ENCODE measurements around the gene A3GALT2. TPM values are rescaled to one million over a fixed set of nuclear protein-coding genes. Genes with fewer than 3 reads are reported as not detected.

A3GALT2 gene
- total and polyA plus RNA-seq, 4 donors = not detected

- no peak for DNase-seq (ENCODE audit: low spot score)
- 91% methylated on average over 7 of the region's 7 CpGs for WGBS
- TF ChIP-seq EGR1 (IDR thresholded peaks at IDR 0.05; ENCODE audit: low read depth in 2 of 2) = no peak
- TF ChIP-seq HNF4G (IDR thresholded peaks at IDR 0.05) = no peak
- no peak for TF ChIP-seq SP1 (IDR thresholded peaks at IDR 0.05)
- TF ChIP-seq GABPA (IDR thresholded peaks at IDR 0.05 in 1 of 2, conservative IDR thresholded peaks at IDR 0.05 in 1 of 2) = no peak
- TF ChIP-seq FOXA2 (IDR thresholded peaks at IDR 0.05) = no peak
- TF ChIP-seq RXRA (IDR thresholded peaks at IDR 0.05) = no peak
- TF ChIP-seq, protein P1, sequence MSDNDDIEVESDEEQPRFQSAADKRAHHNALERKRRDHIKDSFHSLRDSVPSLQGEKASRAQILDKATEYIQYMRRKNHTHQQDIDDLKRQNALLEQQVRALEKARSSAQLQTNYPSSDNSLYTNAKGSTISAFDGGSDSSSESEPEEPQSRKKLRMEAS (IDR thresholded peaks at IDR 0.05) = no peak
- TF ChIP-seq YY1 (IDR thresholded peaks at IDR 0.05) = no peak
- no peak for TF ChIP-seq REST (IDR thresholded peaks at IDR 0.05)
- no peak for TF ChIP-seq RAD21 (IDR thresholded peaks at IDR 0.05)
- TF ChIP-seq, protein P2, sequence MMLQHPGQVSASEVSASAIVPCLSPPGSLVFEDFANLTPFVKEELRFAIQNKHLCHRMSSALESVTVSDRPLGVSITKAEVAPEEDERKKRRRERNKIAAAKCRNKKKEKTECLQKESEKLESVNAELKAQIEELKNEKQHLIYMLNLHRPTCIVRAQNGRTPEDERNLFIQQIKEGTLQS (IDR thresholded peaks at IDR 0.05) = no peak
- TF ChIP-seq ZBTB33 (IDR thresholded peaks at IDR 0.05) = no peak
Observed at GRCh38 chr1:33311706-33312412, 9.0 kb downstream of the A3GALT2 start.

GRCh38 chr1:33310702-33311101, 10.2 kb downstream of the A3GALT2 start:
- Histone ChIP-seq H3K9ac (ENCODE audit: low read depth in 1 of 2, low read length in 2 of 2) (no peak overlapping the region), H3K4me1 (ENCODE audit: control insufficient read depth in 4 of 4, insufficient read depth in 4 of 4, low read length in 3 of 4) (peaks cover 0 to 6% (median 3%) of the 10 kb centered on the region in 4 donors), H3K27me3 (ENCODE audit: control insufficient read depth in 4 of 4, insufficient read depth in 4 of 4, low read length in 3 of 4) (no peaks in the 10 kb centered on the region), H3K36me3 (ENCODE audit: control insufficient read depth in 4 of 4, insufficient read depth in 3 of 4, low read depth in 1 of 4, low read length in 3 of 4) (no peaks in the 10 kb centered on the region), H3K9me3 (ENCODE audit: control insufficient read depth in 4 of 4, low read length in 3 of 4) (no peaks in the 10 kb centered on the region), H3K27ac (ENCODE audit: low read depth in 1 of 2, low read length in 2 of 2) (no peak overlapping the region), H3K4me3 (ENCODE audit: low read depth in 1 of 3, low read length in 3 of 3) (no peak overlapping the region)
- DNase-seq (ENCODE audit: low spot score) = no peak
- WGBS = 90% methylated on average over 8 of the region's 8 CpGs
- TF ChIP-seq GABPA (IDR thresholded peaks at IDR 0.05 in 1 of 2, conservative IDR thresholded peaks at IDR 0.05 in 1 of 2) = no peak
- TF ChIP-seq HNF4G (IDR thresholded peaks at IDR 0.05) = no peak
- no peak for TF ChIP-seq ZBTB33 (IDR thresholded peaks at IDR 0.05)
- TF ChIP-seq TAF1 (conservative IDR thresholded peaks at IDR 0.05) = no peak
- TF ChIP-seq RXRA (IDR thresholded peaks at IDR 0.05) = no peak
- no peak for TF ChIP-seq JUND (IDR thresholded peaks at IDR 0.05)
- no peak for TF ChIP-seq CTCF (IDR thresholded peaks at IDR 0.05; ENCODE audit: low read depth, low read length, missing input control)
- TF ChIP-seq REST (IDR thresholded peaks at IDR 0.05) = no peak
- TF ChIP-seq, protein P2 (IDR thresholded peaks at IDR 0.05) = no peak
- TF ChIP-seq EGR1 (IDR thresholded peaks at IDR 0.05; ENCODE audit: low read depth in 2 of 2) = no peak
- TF ChIP-seq HNF4A (conservative IDR thresholded peaks at IDR 0.05) = no peak

More at GRCh38 chr1:33311706-33312412, 9.0 kb downstream of the A3GALT2 start:
- no peaks in the 10 kb centered on the region for H3K27me3 ChIP-seq (ENCODE audit: control insufficient read depth in 4 of 4, insufficient read depth in 4 of 4, low read length in 3 of 4)
- no peaks in the 10 kb centered on the region for H3K9me3 ChIP-seq (ENCODE audit: control insufficient read depth in 4 of 4, low read length in 3 of 4)
- no peaks in the 10 kb centered on the region for H3K36me3 ChIP-seq (ENCODE audit: control insufficient read depth in 4 of 4, insufficient read depth in 3 of 4, low read depth in 1 of 4, low read length in 3 of 4)
- no peak overlapping the region for H3K9ac ChIP-seq (ENCODE audit: low read depth in 1 of 2, low read length in 2 of 2)
- H3K27ac ChIP-seq (ENCODE audit: low read depth in 1 of 2, low read length in 2 of 2) = no peak overlapping the region
- H3K4me1 ChIP-seq (ENCODE audit: control insufficient read depth in 4 of 4, insufficient read depth in 4 of 4, low read length in 3 of 4) = peaks cover 0 to 4% (median 1%) of the 10 kb centered on the region in 4 donors
- H3K4me3 ChIP-seq (ENCODE audit: low read depth in 1 of 3, low read length in 3 of 3) = no peak overlapping the region
